BJ (cell line): ENCODE results near the gene ANKRD53. TPM values are rescaled to one million over a fixed set of nuclear protein-coding genes. Genes with fewer than 3 reads are reported as not detected.
"Not testable (repeated sequence)": the region's sequence is repeated elsewhere in the genome, so short reads cannot be mapped to it uniquely, and the experiment has no call there.

Experiments used
- CTCF ChIA-PET: fragments of 350-600 bp; formaldehyde crosslinking; extraction: SDS; loops from one replicate; lab custom pipeline; 2021; ENCODE audit warnings: antibody characterized with exemption, inconsistent platforms; lab: Yijun Ruan, JAX
- POLR2A ChIA-PET: fragments of 300-600 bp; sonication (Branson Sonifier 250); formaldehyde crosslinking; extraction: SDS; loops from one replicate; lab custom pipeline; 2021; ENCODE audit warnings: antibody characterized with exemption; lab: Charles Lee
- DNase-seq: peaks from one replicate; pipeline ENCODE4 v3.0.0-alpha.2; 2011; ENCODE audit warnings: low read depth
- H3K27me3 ChIP-seq: 2 replicates; pipeline ENCODE4 v1.6.0; 2011; ENCODE audit warnings: low read length; ENCODE audit not compliant: control insufficient read depth, insufficient read depth
- H3K36me3 ChIP-seq: 2 replicates; pipeline ENCODE4 v1.5.1; 2011; ENCODE audit warnings: low read length; ENCODE audit not compliant: control insufficient read depth, insufficient read depth
- H3K4me3 ChIP-seq: 2 replicates; pipeline ENCODE4 v1.5.1; 2011; ENCODE audit warnings: low read depth, mild to moderate bottlenecking, control low read depth, low read length
- CTCF ChIP-seq: IDR thresholded peaks from 2 replicates; pipeline ENCODE4 v1.5.1; 2011; ENCODE audit warnings: low read depth, mild to moderate bottlenecking, control low read depth, inconsistent platforms, low read length, moderate library complexity; ENCODE audit not compliant: insufficient read depth
- polyA plus RNA-seq: library from polyadenylated mRNA; depleted of rRNA; stranded (reverse); fragments of >200 nt; gene quantifications from 2 replicates; pipeline ENCODE4 v1.2.3, GENCODE V29; 2011; rRNA removed
- small RNA-seq: library from RNA; depleted of rRNA; stranded (forward); fragments of <200 nt; gene quantifications from one replicate; pipeline ENCODE3, GENCODE V24; 2012; ENCODE audit warnings: low replicate concordance, low read depth; ENCODE audit not compliant: insufficient read length

ANKRD53 gene
- polyA plus RNA-seq, 1 experiment = 0.43 TPM

GRCh38 chr2:71018625-71019024 is 40.2 kb downstream of the ANKRD53 start:
- CTCF ChIA-PET = no interaction called here
- H3K36me3 ChIP-seq = no peaks in the 10 kb centered on the region

GRCh38 chr2:71019989-71020388 is 41.6 kb downstream of the ANKRD53 start:
- POLR2A ChIA-PET, H3K36me3 ChIP-seq, DNase-seq, H3K27me3 ChIP-seq, H3K4me3 ChIP-seq: not testable (repeated sequence)
- CTCF ChIA-PET = interaction anchor here (0.6 to 2.1 kb wide), 2 partner anchors 18 to 44 kb away, joined by 3 to 9 read pairs; no protein-coding TSS in a partner anchor

More at GRCh38 chr2:71018625-71019024, 40.2 kb downstream of the ANKRD53 start:
- TF ChIP-seq CTCF = no peak
- POLR2A ChIA-PET = no interaction called here
- Histone ChIP-seq H3K4me3 (no peak overlapping the region), H3K27me3 (no peaks in the 10 kb centered on the region)
- DNase-seq = no peak

- H3K36me3 ChIP-seq, POLR2A ChIA-PET, H3K4me3 ChIP-seq, H3K27me3 ChIP-seq, DNase-seq: not testable (repeated sequence)
- CTCF ChIA-PET = interaction anchor here (2.1 kb wide), 1 partner anchor 20 kb away, joined by 9 read pairs; no protein-coding TSS in a partner anchor
Observed at GRCh38 chr2:71021394-71021793, 43.0 kb downstream of the ANKRD53 start.

- H3K36me3 ChIP-seq, H3K27me3 ChIP-seq, H3K4me3 ChIP-seq, POLR2A ChIA-PET, DNase-seq: not testable (repeated sequence)
- CTCF ChIA-PET = interaction anchor here (0.6 to 2.0 kb wide), 3 partner anchors 22 to 1679 kb away, joined by 3 to 7 read pairs (median 6); no protein-coding TSS in a partner anchor
Observed at GRCh38 chr2:71023553-71024243, 45.3 kb downstream of the ANKRD53 start.

Small RNAs within 50 kb of the gene (small RNA-seq; reads per million reads assigned to genes)
- not detected for gene RN7SL160P

Other genes with a start within 250 kb of the ANKRD53 start
- not detected in 2 replicates for gene ADD2, start 210.4 kb upstream of the ANKRD53 start, polyA plus RNA-seq
- gene FIGLA, start 188.0 kb upstream of the ANKRD53 start, polyA plus RNA-seq = not detected in 2 replicates
- gene CLEC4F, start 158.0 kb upstream of the ANKRD53 start, polyA plus RNA-seq = not detected in 2 replicates
- gene CD207, start 142.8 kb upstream of the ANKRD53 start, polyA plus RNA-seq = not detected in 2 replicates
- gene VAX2, start 78.1 kb upstream of the ANKRD53 start, polyA plus RNA-seq = 0.72 and 0.94 TPM in 2 replicates
- 0.85 and 1.3 TPM in 2 replicates for gene ATP6V1B1, start 42.7 kb upstream of the ANKRD53 start, polyA plus RNA-seq
- 83.2 and 101 TPM in 2 replicates for gene TEX261, start 16.2 kb downstream of the ANKRD53 start, polyA plus RNA-seq
- 99.7 and 118 TPM in 2 replicates for gene NAGK, start 90.0 kb downstream of the ANKRD53 start, polyA plus RNA-seq
- gene MCEE, start 151.6 kb downstream of the ANKRD53 start, polyA plus RNA-seq = 10.8 and 15.9 TPM in 2 replicates
- 7.1 and 14.1 TPM in 2 replicates for gene MPHOSPH10, start 152.0 kb downstream of the ANKRD53 start, polyA plus RNA-seq
- gene PAIP2B, start 248.5 kb downstream of the ANKRD53 start, polyA plus RNA-seq = 0.11 and 0.29 TPM in 2 replicates